ENCODE data around the gene LORICRIN. TPM values are rescaled to one million over a fixed set of nuclear protein-coding genes. Genes with fewer than 3 reads are reported as not detected.

The LORICRIN gene
- total and polyA plus RNA-seq, 9 of the 15 experiments (the other 6 are each of a cell fraction or from before 2014, with no cell fraction given): not detected

GRCh38 chr1:153251988-153252387 is 7.5 kb upstream of the LORICRIN start (continued):
- TF ChIP-seq ZNF347 (CRISPR knock-in tag; IDR thresholded peaks at IDR 0.05; ENCODE audit: low read depth): no peak

- POLR2A ChIA-PET: no interaction called here
- no peak overlapping the region for H2AFZ ChIP-seq (ENCODE audit: low read depth, low read length)
- no peaks in the 10 kb centered on the region for H3K79me2 ChIP-seq (ENCODE audit: control insufficient read depth, insufficient read depth, low read length)
- H3K4me3 ChIP-seq: no peak overlapping the region
- H3K36me3 ChIP-seq (ENCODE audit: control insufficient read depth, insufficient read depth, low read length): no peaks in the 10 kb centered on the region
- no peaks in the 10 kb centered on the region for H4K20me1 ChIP-seq (replicated peaks; ENCODE audit: control insufficient read depth, insufficient read depth, low read length)
- no peak overlapping the region for H3K9ac ChIP-seq (ENCODE audit: insufficient read depth in 1 of 2, low read depth in 2 of 2, low read length in 2 of 2)
- intact Hi-C loops (cut with micrococcal nuclease) (no loop called here), in situ Hi-C loops (cut with MboI) (no loop called here)
- ATAC-seq (no peak), FAIRE-seq (no peak), DNase-seq (ENCODE audit: extremely low read depth in 1 of 4, low spot score in 3 of 4) (no peak)
- H3K4me2 ChIP-seq (ENCODE audit: insufficient read depth, low read length): no peak overlapping the region
- H3K27ac ChIP-seq (ENCODE audit: extremely low read depth, low read depth, low read length): no peak overlapping the region
- no peaks in the 10 kb centered on the region for H3K9me1 ChIP-seq (ENCODE audit: control insufficient read depth, insufficient read depth, low read length)
- TF ChIP-seq MTA3 (IDR thresholded peaks at IDR 0.05; ENCODE audit: borderline replicate concordance) (no peak), ATF1 (CRISPR knock-in tag; IDR thresholded peaks at IDR 0.05) (no peak), ATF1 (tag; IDR thresholded peaks at IDR 0.05) (no peak), GTF3C2 (IDR thresholded peaks at IDR 0.05; ENCODE audit: borderline replicate concordance, extremely low read depth, insufficient read length) (no peak), HDAC1 (IDR thresholded peaks at IDR 0.05) (no peak), RBM15 (IDR thresholded peaks at IDR 0.05; ENCODE audit: insufficient read depth, low read length) (no peak), HINFP (tag; conservative IDR thresholded peaks at IDR 0.05; ENCODE audit: low read depth) (no peak), XRCC5 (IDR thresholded peaks at IDR 0.05; ENCODE audit: low read depth, low read length) (no peak)
- WGBS (ENCODE audit: insufficient coverage, low coverage, missing lambda C conversion rate): 0% methylated on average over 2 of the region's 2 CpGs
- no peaks in the 10 kb centered on the region for H3K9me3 ChIP-seq (replicated peaks; ENCODE audit: control insufficient read depth, insufficient read depth, low read depth, low read length)
- CTCF ChIA-PET (ENCODE audit: low intra/inter-chr PET ratio): no interaction called here
- H3K27me3 ChIP-seq (ENCODE audit: control insufficient read depth in 2 of 2, insufficient read depth in 2 of 2, low read length in 2 of 2): peaks cover 2 to 5% of the 10 kb centered on the region in 2 experiments; a peak in 3 of 5 replicates
- H3K4me1 ChIP-seq (replicated peaks in 1 of 2; ENCODE audit: control insufficient read depth in 2 of 2, insufficient read depth in 2 of 2, low read length in 2 of 2): no peaks in the 10 kb centered on the region
- BruUV-seq (replicated peaks): no TSS peak
Measured at GRCh38 chr1:153253076-153253475, 6.4 kb upstream of the LORICRIN start.
